Breast epithelium (tissue), 3 donors: ENCODE measurements around the gene ARL4A.

Experiments
- POLR2AphosphoS5 ChIP-seq, 3 donors: sonication (generic); formaldehyde crosslinking; IDR thresholded peaks; one replicate each; pipeline ENCODE4 v1.6.1; 2017; ENCODE audit warnings: antibody characterized with exemption in 3 of 3
- TF ChIP-seq, protein P1 (sequence below), 3 donors: fragments of 450-650 bp; IDR thresholded peaks; one replicate each; pipeline ENCODE4 v1.5.1; 2016 to 2017; ENCODE audit warnings: antibody characterized with exemption in 3 of 3, mild to moderate bottlenecking in 3 of 3, moderate library complexity in 3 of 3

DNA sequence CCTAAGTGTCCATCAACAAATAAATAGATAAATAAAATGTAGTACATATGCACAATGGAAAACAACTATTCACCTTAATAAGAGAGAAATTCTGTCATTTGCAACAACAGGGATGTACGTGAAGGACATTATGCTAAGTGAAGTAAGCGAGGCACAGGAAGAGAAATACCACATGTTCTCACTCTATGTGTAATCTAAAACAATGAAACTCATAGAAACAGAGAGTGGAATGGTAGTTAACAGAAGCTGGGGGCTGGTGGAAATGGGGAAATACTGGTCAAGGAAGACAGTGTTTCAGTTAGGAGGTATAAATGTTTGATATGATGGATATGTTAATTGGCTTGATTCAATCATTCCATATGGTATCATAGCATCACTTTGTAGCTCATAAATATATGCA, 43.1 kb downstream of the ARL4A start:
- TF ChIP-seq, protein P1, sequence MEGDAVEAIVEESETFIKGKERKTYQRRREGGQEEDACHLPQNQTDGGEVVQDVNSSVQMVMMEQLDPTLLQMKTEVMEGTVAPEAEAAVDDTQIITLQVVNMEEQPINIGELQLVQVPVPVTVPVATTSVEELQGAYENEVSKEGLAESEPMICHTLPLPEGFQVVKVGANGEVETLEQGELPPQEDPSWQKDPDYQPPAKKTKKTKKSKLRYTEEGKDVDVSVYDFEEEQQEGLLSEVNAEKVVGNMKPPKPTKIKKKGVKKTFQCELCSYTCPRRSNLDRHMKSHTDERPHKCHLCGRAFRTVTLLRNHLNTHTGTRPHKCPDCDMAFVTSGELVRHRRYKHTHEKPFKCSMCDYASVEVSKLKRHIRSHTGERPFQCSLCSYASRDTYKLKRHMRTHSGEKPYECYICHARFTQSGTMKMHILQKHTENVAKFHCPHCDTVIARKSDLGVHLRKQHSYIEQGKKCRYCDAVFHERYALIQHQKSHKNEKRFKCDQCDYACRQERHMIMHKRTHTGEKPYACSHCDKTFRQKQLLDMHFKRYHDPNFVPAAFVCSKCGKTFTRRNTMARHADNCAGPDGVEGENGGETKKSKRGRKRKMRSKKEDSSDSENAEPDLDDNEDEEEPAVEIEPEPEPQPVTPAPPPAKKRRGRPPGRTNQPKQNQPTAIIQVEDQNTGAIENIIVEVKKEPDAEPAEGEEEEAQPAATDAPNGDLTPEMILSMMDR (IDR thresholded peaks at IDR 0.05) = no peak
- no peak for TF ChIP-seq POLR2AphosphoS5 (IDR thresholded peaks at IDR 0.05)
